H9 (cell line): ENCODE data around the gene ENPP4. TPM values are rescaled to one million over a fixed set of nuclear protein-coding genes. Genes with fewer than 3 reads are reported as not detected.

ENCODE experiments used
- DNase-seq: peaks from one replicate; pipeline ENCODE4 v3.0.0-alpha.2; 2017
- H2AFZ ChIP-seq: one replicate; pipeline ENCODE4 v1.6.1; 2013; ENCODE audit warnings: mild to moderate bottlenecking, low read length, control low read depth, moderate library complexity
- H2AK5ac ChIP-seq: 2 replicates; pipeline ENCODE4 v1.6.1; 2013; ENCODE audit warnings: low read length, control low read depth, mixed read lengths; ENCODE audit not compliant: insufficient read length
- H2BK120ac ChIP-seq: one replicate; pipeline ENCODE4 v1.6.1; 2013; ENCODE audit warnings: low read depth, mild to moderate bottlenecking, low read length, control low read depth, inconsistent platforms; ENCODE audit not compliant: poor library complexity, severe bottlenecking
- H2BK12ac ChIP-seq: 2 replicates; pipeline ENCODE4 v1.6.1; 2013; ENCODE audit warnings: low read length, control low read depth, mixed read lengths, low read depth; ENCODE audit not compliant: insufficient read length
- H2BK15ac ChIP-seq: 2 replicates; pipeline ENCODE4 v1.6.1; 2013; ENCODE audit warnings: low read depth, low read length, control low read depth
- H2BK20ac ChIP-seq: one replicate; pipeline ENCODE4 v1.6.1; 2013; ENCODE audit warnings: low read depth, mild to moderate bottlenecking, low read length, control low read depth, inconsistent platforms; ENCODE audit not compliant: poor library complexity, severe bottlenecking
- H2BK5ac ChIP-seq: 2 replicates; pipeline ENCODE4 v1.6.1; 2013; ENCODE audit warnings: low read length, control low read depth, mixed read lengths; ENCODE audit not compliant: insufficient read length
- H3K14ac ChIP-seq: 2 replicates; pipeline ENCODE4 v1.6.1; 2013; ENCODE audit warnings: low read length, control low read depth; ENCODE audit not compliant: insufficient read depth
- H3K18ac ChIP-seq: 2 replicates; pipeline ENCODE4 v1.6.1; 2013; ENCODE audit warnings: low read depth, mild to moderate bottlenecking, mixed read lengths, low read length, control low read depth; ENCODE audit not compliant: insufficient read length
- H3K23ac ChIP-seq: 2 replicates; pipeline ENCODE4 v1.6.1; 2013; ENCODE audit warnings: low read length, control low read depth, mixed read lengths, low read depth; ENCODE audit not compliant: insufficient read length
- H3K23me2 ChIP-seq: 2 replicates; pipeline ENCODE4 v1.6.1; 2013; ENCODE audit warnings: low read depth, mild to moderate bottlenecking, mixed read lengths, low read length, control low read depth; ENCODE audit not compliant: insufficient read length, poor library complexity, severe bottlenecking
- H3K27ac ChIP-seq: 2 replicates; pipeline ENCODE4 v1.5.1; 2013; ENCODE audit warnings: low read length, control low read depth, mixed read lengths, low read depth; ENCODE audit not compliant: insufficient read length
- H3K27me3 ChIP-seq: 2 replicates; pipeline ENCODE4 v1.6.1; 2013; ENCODE audit warnings: low read length, control low read depth, inconsistent platforms; ENCODE audit not compliant: insufficient read depth
- H3K4ac ChIP-seq: 2 replicates; pipeline ENCODE4 v1.6.1; 2013; ENCODE audit warnings: low read depth, mild to moderate bottlenecking, control low read depth, inconsistent platforms, low read length, moderate library complexity
- H3K4me1 ChIP-seq: 2 replicates; pipeline ENCODE4 v1.6.1; 2013; ENCODE audit warnings: low read length, control low read depth, inconsistent platforms; ENCODE audit not compliant: insufficient read depth
- H3K4me2 ChIP-seq: 2 replicates; pipeline ENCODE4 v1.6.1; 2013; ENCODE audit warnings: low read length, control low read depth, mixed read lengths; ENCODE audit not compliant: insufficient read length, insufficient read depth
- H3K56ac ChIP-seq: 2 replicates; pipeline ENCODE4 v1.6.1; 2013; ENCODE audit warnings: low read depth, mild to moderate bottlenecking, mixed read lengths, low read length, control low read depth; ENCODE audit not compliant: insufficient read length
- H3K79me1 ChIP-seq: 2 replicates; pipeline ENCODE4 v1.6.1; 2013; ENCODE audit warnings: low read depth, mild to moderate bottlenecking, moderate library complexity, low read length, control low read depth, inconsistent platforms; ENCODE audit not compliant: insufficient read depth, poor library complexity, severe bottlenecking
- H3K79me2 ChIP-seq: 2 replicates; pipeline ENCODE4 v1.6.1; 2013; ENCODE audit warnings: low read length, control low read depth, inconsistent platforms; ENCODE audit not compliant: insufficient read depth
- H3K9ac ChIP-seq: 2 replicates; pipeline ENCODE4 v1.6.1; 2013; ENCODE audit warnings: low read length, control low read depth, mixed read lengths; ENCODE audit not compliant: insufficient read length; ENCODE audit errors: extremely low read depth
- H3K9me3 ChIP-seq: one replicate; pipeline ENCODE4 v1.6.1; 2013; ENCODE audit warnings: low read depth, low read length, inconsistent platforms; ENCODE audit not compliant: control insufficient read depth
- H3T11ph ChIP-seq: one replicate; pipeline ENCODE4 v1.6.1; 2013; ENCODE audit warnings: mild to moderate bottlenecking, low read length, control low read depth, inconsistent platforms
- H4K20me1 ChIP-seq: one replicate; pipeline ENCODE4 v1.6.1; 2013; ENCODE audit not compliant: control insufficient read depth, insufficient read length, insufficient read depth
- H4K5ac ChIP-seq: 2 replicates; pipeline ENCODE4 v1.6.1; 2013; ENCODE audit warnings: low read depth, mild to moderate bottlenecking, mixed read lengths, low read length, control low read depth; ENCODE audit not compliant: insufficient read length
- H4K8ac ChIP-seq: replicated peaks from 2 replicates; pipeline ENCODE4 v1.6.1; 2013; ENCODE audit warnings: low read length, control low read depth, mixed read lengths, low read depth; ENCODE audit not compliant: insufficient read length
- H4K91ac ChIP-seq: 2 replicates; pipeline ENCODE4 v1.6.1; 2013; ENCODE audit warnings: low read depth, mild to moderate bottlenecking, moderate library complexity, mixed read lengths, low read length, control low read depth; ENCODE audit not compliant: insufficient read length
- H3K27ac Mint-ChIP-seq, 3 experiments: 2 replicates in 2 of 3; 3 replicates in 1 of 3; pipeline ENCODE4 v1.8.0; 2020 to 2021; ENCODE audit warnings: mixed read lengths in 3 of 3, mild to moderate bottlenecking in 1 of 3, moderate library complexity in 1 of 3
- H3K27me3 Mint-ChIP-seq: 2 replicates; pipeline ENCODE4 v1.8.0; 2021; ENCODE audit warnings: low read depth, mild to moderate bottlenecking, moderate library complexity, mixed read lengths
- H3K36me3 Mint-ChIP-seq, 3 experiments: 2 replicates in 2 of 3; 3 replicates in 1 of 3; pipeline ENCODE4 v1.8.0; 2020 to 2021; ENCODE audit warnings: low read depth in 3 of 3, mixed read lengths in 3 of 3; ENCODE audit not compliant: insufficient read depth in 1 of 3
- H3K4me1 Mint-ChIP-seq, 2 experiments: 2 replicates each; pipeline ENCODE4 v1.8.0; 2020; ENCODE audit warnings: mixed read lengths in 2 of 2
- H3K4me3 Mint-ChIP-seq, 2 experiments: 2 replicates in 1 of 2; 3 replicates in 1 of 2; pipeline ENCODE4 v1.8.0; 2020 to 2021; ENCODE audit warnings: mild to moderate bottlenecking in 2 of 2, mixed read lengths in 2 of 2, moderate library complexity in 1 of 2
- H3K9me3 Mint-ChIP-seq, 2 experiments: 2 replicates in 1 of 2; 3 replicates in 1 of 2; pipeline ENCODE4 v1.8.0; 2020; ENCODE audit warnings: mild to moderate bottlenecking in 2 of 2, mixed read lengths in 2 of 2, moderate library complexity in 1 of 2
- WGBS: extraction: QIAGEN DNeasy Blood & Tissue Kit; methylation state at CpG from one replicate; pipeline ENCODE4 v1.1.7; 2013; ENCODE audit warnings: missing lambda C conversion rate, low lambda C conversion rate, mixed read lengths; ENCODE audit not compliant: insufficient read length; ENCODE audit errors: extremely low coverage; 5-methylcytosine and 5-hydroxymethylcytosine counted together
- total RNA-seq: library from RNA; stranded (reverse); gene quantifications from 2 replicates; pipeline ENCODE4 v1.2.1, GENCODE V29; 2021
- TF ChIP-seq, protein P1 (sequence below): fragments of 200-600 bp; sonication (generic); conservative IDR thresholded peaks from 3 replicates; pipeline ENCODE4 v1.8.0; 2021; ENCODE audit warnings: antibody characterized with exemption, mild to moderate bottlenecking

The ENPP4 gene
- total RNA-seq, 1 experiment from 2014 or later, result 3.2 TPM

DNA sequence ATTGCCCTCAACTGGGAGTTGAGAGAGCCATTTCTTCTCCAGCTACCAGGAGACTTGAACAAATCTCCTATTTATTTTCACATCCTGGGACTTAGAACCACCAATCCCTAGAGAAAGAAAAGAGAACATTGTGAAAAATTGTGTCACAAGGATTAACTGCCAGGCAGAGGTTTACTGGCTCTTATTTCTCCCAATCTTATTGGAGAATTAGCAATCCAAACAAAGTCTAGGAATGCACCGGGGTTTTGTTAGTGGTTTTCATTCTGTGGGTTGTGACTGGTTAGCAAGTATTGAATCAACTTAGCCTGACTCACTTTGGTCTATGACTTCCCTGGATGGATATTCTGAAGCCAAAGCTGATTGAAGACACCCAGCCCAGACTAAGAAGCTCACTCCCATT, 62.2 kb downstream of the ENPP4 start:
- H3K18ac ChIP-seq, result no peak overlapping the region
- H2BK12ac ChIP-seq, result no peak overlapping the region
- H3K23ac ChIP-seq, result no peak overlapping the region
- peaks cover under 1% of the 10 kb centered on the region in 2 experiments; a peak in 1 of 4 replicates for H3K4me1 Mint-ChIP-seq
- H2BK5ac ChIP-seq, result no peak overlapping the region
- no peaks in the 10 kb centered on the region for H3K79me2 ChIP-seq
- no peak for DNase-seq
- TF ChIP-seq, protein P1, sequence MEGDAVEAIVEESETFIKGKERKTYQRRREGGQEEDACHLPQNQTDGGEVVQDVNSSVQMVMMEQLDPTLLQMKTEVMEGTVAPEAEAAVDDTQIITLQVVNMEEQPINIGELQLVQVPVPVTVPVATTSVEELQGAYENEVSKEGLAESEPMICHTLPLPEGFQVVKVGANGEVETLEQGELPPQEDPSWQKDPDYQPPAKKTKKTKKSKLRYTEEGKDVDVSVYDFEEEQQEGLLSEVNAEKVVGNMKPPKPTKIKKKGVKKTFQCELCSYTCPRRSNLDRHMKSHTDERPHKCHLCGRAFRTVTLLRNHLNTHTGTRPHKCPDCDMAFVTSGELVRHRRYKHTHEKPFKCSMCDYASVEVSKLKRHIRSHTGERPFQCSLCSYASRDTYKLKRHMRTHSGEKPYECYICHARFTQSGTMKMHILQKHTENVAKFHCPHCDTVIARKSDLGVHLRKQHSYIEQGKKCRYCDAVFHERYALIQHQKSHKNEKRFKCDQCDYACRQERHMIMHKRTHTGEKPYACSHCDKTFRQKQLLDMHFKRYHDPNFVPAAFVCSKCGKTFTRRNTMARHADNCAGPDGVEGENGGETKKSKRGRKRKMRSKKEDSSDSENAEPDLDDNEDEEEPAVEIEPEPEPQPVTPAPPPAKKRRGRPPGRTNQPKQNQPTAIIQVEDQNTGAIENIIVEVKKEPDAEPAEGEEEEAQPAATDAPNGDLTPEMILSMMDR, result no peak
- H3K4ac ChIP-seq, result no peak overlapping the region
- peaks cover 0 to 4% (median 2%) of the 10 kb centered on the region in 3 experiments; a peak in 2 of 7 replicates for H3K36me3 Mint-ChIP-seq
- no peaks in the 10 kb centered on the region; the same call in none of the 2 replicates for H3K27me3 Mint-ChIP-seq
- no peak overlapping the region for H3K27ac Mint-ChIP-seq
- H3K79me1 ChIP-seq, result no peaks in the 10 kb centered on the region
- no peak overlapping the region for H3T11ph ChIP-seq
- H3K4me2 ChIP-seq, result no peak overlapping the region
- no peak overlapping the region for H3K56ac ChIP-seq
- H2BK20ac ChIP-seq, result no peak overlapping the region
- H4K8ac ChIP-seq, result no peak overlapping the region
- no peaks in the 10 kb centered on the region for H4K20me1 ChIP-seq
- peaks cover 2 to 6% of the 10 kb centered on the region in 2 experiments; a peak in 3 of 5 replicates for H3K9me3 Mint-ChIP-seq
- H3K14ac ChIP-seq, result no peak overlapping the region
- no peak overlapping the region for H2AFZ ChIP-seq
- no peak overlapping the region for H3K9ac ChIP-seq
- no peaks in the 10 kb centered on the region for H3K23me2 ChIP-seq
- H3K9me3 ChIP-seq, result no peaks in the 10 kb centered on the region
- H3K4me1 ChIP-seq, result no peaks in the 10 kb centered on the region
- no peak overlapping the region for H2BK120ac ChIP-seq
- no peak overlapping the region for H2AK5ac ChIP-seq
- no peak overlapping the region for H4K91ac ChIP-seq
- WGBS, result no CpG with 5 or more reads among the region's 1 CpG
- H2BK15ac ChIP-seq, result no peak overlapping the region
- no peaks in the 10 kb centered on the region for H3K27me3 ChIP-seq
- H3K27ac ChIP-seq, result no peak overlapping the region
- no peak overlapping the region for H4K5ac ChIP-seq
- H3K4me3 Mint-ChIP-seq, result no peak overlapping the region

Other genes starting within 250 kb of the ENPP4 start
- 0.15 and 0.20 TPM in 2 replicates for gene CLIC5, start 114.1 kb upstream of the ENPP4 start, total RNA-seq
- 4.6 and 5.1 TPM in 2 replicates for gene ENPP5, start 41.0 kb downstream of the ENPP4 start, total RNA-seq